Coronary artery (tissue), 2 donors: ENCODE results near the gene EIF5A2.

ENCODE experiments used
- DNase-seq: peaks from one replicate; pipeline ENCODE4 v3.0.0-alpha.2; 2017; ENCODE audit warnings: low spot score
- H3K27ac ChIP-seq, 2 donors: fragments of 200-600 bp; sonication (generic); one replicate each; pipeline ENCODE4 v1.5.1; 2016 to 2019
- H3K4me3 ChIP-seq: fragments of 200-600 bp; sonication (generic); 2 replicates; pipeline ENCODE4 v1.5.1; 2016; ENCODE audit warnings: mild to moderate bottlenecking, moderate library complexity
- TF ChIP-seq, protein P1 (sequence below): fragments of 200-600 bp; sonication (generic); IDR thresholded peaks from one replicate; pipeline ENCODE4 v1.5.1; 2019; ENCODE audit warnings: antibody characterized with exemption

Gene EIF5A2

DNA sequence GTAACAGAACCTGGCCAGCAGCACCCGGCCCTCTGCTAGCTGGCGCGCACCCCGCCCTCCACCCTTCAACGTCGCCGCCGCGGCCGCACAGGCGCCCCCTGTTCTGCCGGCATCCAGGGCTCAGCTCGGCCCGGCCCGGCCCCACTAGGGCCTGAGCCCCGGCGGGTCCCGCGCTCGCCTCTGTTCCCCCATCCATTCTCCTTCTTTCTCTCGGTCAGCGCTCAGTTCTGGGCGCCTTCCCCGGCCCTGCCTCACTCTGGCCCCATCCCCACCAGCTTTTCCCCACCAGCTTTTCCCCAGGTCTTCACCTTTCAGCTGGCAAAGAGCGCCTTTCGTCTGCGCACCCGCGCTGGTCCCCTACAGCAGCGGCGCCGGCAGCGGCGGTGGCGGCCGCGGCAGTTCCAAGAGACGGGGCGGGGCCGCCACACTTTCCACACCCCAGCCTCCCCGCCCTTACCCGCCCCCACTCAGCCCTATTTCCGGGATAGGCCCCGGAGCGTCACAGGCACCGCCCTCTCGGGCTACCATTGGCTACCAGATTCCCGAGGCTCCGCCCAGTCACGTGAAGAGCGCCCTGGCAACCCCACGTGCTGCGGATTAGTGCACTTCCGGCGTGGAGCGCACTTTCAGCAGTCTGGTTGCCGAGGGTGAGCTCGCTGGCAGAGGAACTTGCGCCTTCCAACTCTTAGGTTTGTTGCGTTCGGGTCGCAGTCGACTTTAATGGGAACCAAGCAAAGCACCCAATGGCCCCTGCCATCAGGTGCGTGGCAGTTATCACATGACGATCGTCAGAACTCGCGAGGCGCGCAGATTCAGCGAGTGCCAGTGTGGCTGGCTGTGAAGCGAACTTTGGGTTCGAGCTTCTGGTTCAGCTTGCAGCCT, at the start of gene EIF5A2:
Gene EIF5A2, minus strand, starts transcription at position 403 of the 882 bp plus-strand sequence. CDS start 831 bp downstream, outside the sequence.
- Histone ChIP-seq H3K27ac (peak within 1 kb of the TSS; percentile 49 to 81), H3K4me3 (peak within 1 kb of the TSS; percentile 92)
- TF ChIP-seq, protein P1, sequence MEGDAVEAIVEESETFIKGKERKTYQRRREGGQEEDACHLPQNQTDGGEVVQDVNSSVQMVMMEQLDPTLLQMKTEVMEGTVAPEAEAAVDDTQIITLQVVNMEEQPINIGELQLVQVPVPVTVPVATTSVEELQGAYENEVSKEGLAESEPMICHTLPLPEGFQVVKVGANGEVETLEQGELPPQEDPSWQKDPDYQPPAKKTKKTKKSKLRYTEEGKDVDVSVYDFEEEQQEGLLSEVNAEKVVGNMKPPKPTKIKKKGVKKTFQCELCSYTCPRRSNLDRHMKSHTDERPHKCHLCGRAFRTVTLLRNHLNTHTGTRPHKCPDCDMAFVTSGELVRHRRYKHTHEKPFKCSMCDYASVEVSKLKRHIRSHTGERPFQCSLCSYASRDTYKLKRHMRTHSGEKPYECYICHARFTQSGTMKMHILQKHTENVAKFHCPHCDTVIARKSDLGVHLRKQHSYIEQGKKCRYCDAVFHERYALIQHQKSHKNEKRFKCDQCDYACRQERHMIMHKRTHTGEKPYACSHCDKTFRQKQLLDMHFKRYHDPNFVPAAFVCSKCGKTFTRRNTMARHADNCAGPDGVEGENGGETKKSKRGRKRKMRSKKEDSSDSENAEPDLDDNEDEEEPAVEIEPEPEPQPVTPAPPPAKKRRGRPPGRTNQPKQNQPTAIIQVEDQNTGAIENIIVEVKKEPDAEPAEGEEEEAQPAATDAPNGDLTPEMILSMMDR: no peak
- peak; percentile 95 for DNase-seq

DNA sequence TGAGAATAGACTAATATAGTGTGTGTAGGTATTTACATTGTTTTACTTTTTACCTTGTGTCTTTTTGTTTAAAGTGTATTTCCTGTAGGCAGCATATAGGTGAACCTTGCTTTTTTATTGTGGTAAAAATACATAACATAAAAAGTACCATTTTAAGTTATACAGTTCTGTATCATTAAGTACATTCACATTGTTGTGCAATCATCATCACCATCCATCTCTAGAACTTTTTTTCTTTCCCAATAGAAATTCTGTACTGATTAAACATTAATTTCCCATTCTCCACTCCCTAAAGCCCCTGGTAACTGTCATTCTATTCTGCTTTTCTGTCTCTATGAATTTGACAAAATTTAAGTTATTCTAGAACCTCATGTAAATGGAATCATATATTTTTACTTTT, 48.2 kb upstream of the EIF5A2 start:
- no peak for DNase-seq
- H3K27ac ChIP-seq: no peak overlapping the region
- H3K4me3 ChIP-seq: no peak overlapping the region
- TF ChIP-seq, protein P1: no peak

DNA sequence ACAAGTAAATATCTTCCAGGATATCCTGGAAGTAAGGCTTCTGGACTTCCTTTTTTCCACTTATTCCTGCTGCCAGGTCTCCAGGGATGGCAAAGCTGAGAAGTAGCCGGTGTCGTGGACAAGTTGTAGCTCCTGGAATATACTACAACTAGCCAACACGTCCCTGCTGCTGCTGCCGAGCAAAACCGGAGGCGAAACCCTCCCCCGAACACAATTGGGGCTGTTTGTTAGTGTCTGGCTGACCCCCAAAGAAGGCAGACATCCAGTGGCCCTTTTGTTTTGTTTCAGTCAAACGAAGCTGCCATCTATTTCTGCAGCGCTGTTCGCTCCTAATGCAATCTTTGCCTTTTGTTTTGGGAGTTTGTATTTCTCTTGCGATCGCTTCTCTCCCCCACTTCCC, 45.3 kb upstream of the EIF5A2 start:
- TF ChIP-seq, protein P1: no peak
- Histone ChIP-seq H3K27ac (no peak overlapping the region), H3K4me3 (no peak overlapping the region)
- no peak for DNase-seq

DNA sequence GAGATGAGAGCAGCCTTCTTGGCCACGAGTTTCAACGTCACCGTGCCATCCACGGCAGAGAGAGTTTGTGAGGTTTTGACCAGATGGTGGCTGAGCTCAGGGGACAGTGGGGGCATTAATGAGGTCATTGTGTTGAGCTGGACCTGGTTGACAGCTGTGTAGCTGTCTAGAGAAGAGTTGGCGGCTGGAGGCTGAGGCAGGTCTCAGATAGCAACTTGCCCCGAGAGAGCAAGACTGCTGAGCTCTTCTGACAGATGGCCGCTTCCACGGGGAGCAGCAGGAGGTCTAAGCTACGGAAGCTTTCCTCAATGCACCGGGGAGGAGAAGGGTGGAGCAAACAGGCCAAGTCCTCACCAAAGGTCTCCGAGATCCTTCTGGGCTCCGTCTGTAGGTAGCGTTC, 44.8 kb upstream of the EIF5A2 start:
- TF ChIP-seq, protein P1: no peak
- no peak for DNase-seq
- Histone ChIP-seq H3K27ac (no peak overlapping the region), H3K4me3 (no peak overlapping the region)

DNA sequence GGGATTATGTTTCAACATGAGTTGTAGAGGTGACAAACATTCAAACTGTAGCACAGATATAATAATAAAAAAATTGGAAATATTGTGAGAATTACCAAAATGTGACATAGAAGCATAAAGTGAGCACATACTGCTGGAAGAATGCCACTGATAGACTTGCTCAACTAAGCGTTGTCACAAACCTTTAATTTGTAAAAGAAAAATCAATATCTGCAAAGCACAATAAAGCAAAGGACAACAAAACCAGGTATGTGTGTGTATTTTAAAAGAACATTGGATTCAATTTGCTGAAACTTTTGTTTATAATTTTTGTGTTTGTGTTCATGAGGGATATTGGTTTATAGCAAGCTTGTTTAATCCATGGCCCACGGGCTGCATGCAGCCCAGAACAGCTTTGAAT, 40.8 kb upstream of the EIF5A2 start:
- no peak for DNase-seq
- Histone ChIP-seq H3K4me3 (no peak overlapping the region), H3K27ac (no peak overlapping the region)
- TF ChIP-seq, protein P1: no peak

DNA sequence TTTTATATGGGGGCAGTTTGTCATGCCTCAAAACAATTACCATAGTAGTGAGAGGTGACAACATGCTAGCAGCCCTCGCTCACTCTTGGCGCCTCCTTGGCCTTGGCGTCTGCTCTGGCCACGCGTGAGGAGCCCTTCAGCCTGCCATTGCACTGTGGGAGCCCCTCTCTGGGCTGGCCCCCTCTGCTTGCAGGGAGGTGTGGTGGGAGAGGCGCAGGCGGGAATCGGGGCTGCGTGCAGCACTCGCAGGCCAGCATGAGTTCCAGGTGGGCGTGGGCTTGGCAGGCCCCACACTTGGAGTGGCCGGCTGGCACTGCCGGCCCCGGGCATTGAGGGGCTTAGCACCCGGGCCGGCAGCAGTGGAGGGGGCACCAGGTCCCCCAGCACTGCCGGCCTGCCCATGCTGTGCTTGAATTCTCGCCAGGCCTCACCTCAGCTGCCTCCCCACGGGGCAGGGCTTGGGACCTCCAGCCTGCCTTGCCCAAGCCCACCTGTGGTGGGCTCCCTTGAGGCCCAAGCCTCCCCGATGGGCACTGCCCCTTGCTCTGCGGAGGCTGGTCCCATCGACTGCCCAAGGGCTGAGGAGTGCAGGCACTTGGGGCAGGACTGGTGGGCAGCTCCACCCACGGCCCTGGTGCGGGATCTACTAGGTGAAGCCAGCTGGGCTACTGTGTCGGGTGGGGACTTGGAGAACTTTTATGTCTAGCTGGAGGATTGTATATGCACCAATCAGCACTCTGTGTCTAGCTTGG, 38.8 kb upstream of the EIF5A2 start:
- H3K4me3 ChIP-seq: no peak overlapping the region
- no peak for DNase-seq
- TF ChIP-seq, protein P1: no peak
- H3K27ac ChIP-seq: no peak overlapping the region
